ENCODE results near the gene XRCC1.

GRCh38 chr19:43525836-43526771 lies 49.2 kb downstream of the XRCC1 start:
- TF ChIP-seq, protein P1, sequence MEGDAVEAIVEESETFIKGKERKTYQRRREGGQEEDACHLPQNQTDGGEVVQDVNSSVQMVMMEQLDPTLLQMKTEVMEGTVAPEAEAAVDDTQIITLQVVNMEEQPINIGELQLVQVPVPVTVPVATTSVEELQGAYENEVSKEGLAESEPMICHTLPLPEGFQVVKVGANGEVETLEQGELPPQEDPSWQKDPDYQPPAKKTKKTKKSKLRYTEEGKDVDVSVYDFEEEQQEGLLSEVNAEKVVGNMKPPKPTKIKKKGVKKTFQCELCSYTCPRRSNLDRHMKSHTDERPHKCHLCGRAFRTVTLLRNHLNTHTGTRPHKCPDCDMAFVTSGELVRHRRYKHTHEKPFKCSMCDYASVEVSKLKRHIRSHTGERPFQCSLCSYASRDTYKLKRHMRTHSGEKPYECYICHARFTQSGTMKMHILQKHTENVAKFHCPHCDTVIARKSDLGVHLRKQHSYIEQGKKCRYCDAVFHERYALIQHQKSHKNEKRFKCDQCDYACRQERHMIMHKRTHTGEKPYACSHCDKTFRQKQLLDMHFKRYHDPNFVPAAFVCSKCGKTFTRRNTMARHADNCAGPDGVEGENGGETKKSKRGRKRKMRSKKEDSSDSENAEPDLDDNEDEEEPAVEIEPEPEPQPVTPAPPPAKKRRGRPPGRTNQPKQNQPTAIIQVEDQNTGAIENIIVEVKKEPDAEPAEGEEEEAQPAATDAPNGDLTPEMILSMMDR (conservative IDR thresholded peaks at IDR 0.05 in 1 of 2, IDR thresholded peaks at IDR 0.05 in 1 of 2; ENCODE audit: extremely low read depth in 1 of 2, insufficient read depth in 1 of 2, low read depth in 1 of 2, low read length in 2 of 2) = no peak
- no peak for TF ChIP-seq EZH2 (IDR thresholded peaks at IDR 0.05; ENCODE audit: borderline replicate concordance, low read length)
